GM19240 (cell line): ENCODE results near the gene ACTN1.

Source experiments
- DNase-seq: peaks from one replicate; pipeline ENCODE4 v3.0.0; 2011; ENCODE audit warnings: low spot score; ENCODE audit not compliant: insufficient read length

Gene ACTN1

DNA sequence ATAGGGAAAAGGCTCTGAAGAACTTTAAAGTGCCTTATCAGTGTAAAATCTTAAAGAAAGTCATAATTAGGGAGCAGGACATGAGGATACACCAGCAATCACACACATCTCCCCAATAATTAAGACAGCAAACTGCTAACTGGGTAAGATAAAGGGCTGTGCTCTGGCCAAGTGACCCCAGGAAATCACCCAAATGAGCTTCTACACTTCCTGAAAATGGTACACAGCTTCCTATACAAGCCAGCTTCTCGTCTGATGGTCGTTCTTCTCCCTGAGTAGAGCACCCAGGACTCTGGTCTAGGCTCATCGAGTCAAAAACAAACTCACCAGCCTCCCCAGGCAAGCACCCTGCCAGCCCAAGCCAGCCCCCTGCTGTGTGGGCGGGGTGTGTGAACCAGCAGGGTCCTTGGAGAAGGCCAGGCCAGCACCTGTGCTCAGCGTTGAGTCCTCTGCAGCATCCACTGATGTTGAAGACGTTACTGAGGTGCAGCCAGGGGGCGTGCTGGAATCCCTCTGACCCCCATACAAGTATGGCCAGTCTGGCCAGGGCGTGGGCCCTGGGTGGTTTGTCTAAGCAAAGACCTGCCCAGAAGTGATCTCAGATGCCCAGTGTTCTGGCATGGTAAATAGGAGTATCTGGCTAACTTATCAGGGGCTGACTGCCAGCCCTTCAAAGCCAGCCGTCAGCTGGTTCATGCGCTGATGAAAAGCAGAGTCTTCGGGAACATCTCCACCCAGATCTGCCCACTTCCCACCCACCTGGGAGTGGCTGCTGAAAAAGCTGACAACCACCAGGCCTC, 41.4 kb downstream of the ACTN1 start:
- DNase-seq: no peak

GRCh38 chr14:68936980-68937379, 42.1 kb downstream of the ACTN1 start:
- no peak for DNase-seq

DNA sequence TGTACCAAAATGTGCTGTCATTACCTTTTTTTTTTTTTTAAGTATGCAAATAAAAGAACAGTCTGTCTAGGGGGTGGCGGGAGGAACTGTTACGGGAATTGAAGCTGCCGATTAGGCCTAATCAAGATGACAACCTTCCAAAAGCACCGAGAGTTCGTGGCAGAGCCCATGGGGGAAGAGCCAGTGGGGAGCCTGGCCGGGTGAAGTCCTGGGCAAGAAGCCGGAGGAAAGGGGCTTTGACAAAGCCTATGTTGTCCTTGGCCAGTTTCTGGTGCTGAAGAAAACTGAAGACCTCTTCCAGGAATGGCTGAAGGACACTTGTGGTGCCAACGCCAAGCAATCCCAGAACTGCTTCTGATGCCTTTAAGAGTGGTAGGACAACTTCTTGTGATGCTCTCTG, 42.6 kb downstream of the ACTN1 start:
- no peak for DNase-seq

- no peak for DNase-seq
Measured at GRCh38 chr14:68935761-68936214, 43.3 kb downstream of the ACTN1 start.

- DNase-seq: no peak
Measured at GRCh38 chr14:68934066-68934465, 45.0 kb downstream of the ACTN1 start.

DNA sequence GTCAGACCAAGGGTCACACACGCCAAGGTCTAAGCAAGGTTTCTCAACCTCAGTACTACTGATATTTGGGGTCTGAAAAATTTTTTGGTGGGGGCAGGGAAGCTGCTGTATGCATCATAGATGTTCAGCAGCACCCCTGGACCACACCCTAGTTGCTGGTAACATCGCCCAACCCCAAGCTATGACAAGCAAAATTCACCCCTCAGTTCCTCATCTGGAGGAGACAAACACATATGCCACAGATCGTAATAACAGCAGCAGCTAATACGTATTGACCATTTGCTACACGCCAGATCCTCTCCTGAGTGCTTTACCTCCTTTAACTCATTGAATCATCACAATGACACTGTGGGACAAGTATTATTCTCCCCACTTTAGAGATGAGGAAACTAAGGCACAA, 46.4 kb downstream of the ACTN1 start:
- DNase-seq: no peak

DNA sequence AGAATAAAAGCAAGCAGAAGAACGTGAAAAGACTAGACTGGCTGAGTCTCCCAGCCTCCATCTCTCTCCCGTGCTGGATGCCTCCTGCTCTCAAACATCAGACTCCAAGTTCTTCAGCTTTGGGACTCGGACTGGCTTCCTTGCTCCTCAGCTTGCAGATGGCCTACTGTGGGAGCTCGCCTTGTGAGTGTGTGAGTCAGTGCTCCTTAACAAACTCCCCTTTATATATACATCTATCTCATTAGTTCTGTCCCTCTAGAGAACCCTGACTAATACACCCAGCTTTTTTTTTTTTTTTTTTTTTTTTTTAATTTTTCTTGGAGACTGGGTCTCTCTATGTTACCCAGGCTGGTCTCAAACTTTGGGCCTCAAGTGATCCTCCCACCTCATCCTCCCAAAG, 46.9 kb downstream of the ACTN1 start:
- DNase-seq: no peak

GRCh38 chr14:68931474-68932051, 47.5 kb downstream of the ACTN1 start:
- no peak for DNase-seq

DNA sequence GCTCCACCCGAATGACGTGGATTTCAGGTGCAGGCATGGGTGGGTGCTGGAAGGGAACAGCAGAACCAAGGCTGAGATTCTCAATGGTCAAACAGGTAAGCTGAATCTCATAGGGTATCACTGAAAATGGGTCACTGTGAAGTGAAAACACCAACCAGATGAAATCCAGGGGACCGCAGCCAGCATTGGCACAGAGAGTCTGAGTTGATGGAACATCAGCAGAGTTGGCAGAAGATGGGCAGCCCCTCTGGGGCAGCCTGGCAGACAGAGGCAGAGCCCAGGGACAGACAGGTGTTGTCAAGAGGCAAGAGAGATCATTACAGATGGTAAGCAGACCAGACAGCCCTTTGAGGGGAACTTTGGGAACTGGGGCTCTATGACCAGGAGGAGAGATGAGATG, 48.0 kb downstream of the ACTN1 start:
- DNase-seq: no peak

- DNase-seq: no peak
Measured at GRCh38 chr14:68929623-68930307, 49.3 kb downstream of the ACTN1 start.

DNA sequence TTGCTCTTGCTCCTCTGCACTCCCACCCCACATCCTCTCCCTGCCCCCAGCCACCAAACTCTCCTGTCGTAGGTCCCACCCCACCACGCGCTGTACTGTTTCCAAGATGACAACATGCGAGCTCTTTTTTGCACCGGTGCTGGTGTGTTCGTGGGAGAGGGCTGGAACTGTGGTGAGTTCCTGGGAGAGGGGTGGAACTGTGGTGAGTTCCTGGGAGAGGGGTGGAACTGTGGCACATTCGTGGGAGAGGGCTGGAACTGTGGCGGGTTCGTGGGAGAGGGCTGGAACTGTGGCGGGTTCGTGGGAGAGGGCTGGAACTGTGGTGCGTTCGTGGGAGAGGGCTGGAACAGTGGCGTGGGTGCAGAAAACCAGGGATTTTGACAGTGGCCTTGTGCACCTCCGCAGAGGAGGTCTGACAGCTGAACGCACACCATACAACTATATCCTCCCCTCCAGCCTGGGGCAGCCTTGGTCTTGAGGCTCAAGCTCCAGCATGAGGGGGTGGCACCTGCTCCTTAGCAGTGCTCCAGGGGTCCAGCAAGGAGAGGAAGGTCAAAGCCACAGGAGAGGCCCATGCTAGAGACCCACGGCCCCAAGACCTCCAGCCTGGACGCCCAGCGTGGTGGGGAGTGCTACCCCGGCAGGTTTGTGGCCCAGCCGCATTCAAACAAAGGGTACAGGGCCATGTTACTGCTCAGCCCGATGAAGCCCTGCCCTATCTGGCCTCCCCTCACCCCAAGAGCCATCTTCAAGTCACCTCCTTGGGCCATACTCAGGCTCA, 50.1 kb downstream of the ACTN1 start:
- DNase-seq: no peak

DNA sequence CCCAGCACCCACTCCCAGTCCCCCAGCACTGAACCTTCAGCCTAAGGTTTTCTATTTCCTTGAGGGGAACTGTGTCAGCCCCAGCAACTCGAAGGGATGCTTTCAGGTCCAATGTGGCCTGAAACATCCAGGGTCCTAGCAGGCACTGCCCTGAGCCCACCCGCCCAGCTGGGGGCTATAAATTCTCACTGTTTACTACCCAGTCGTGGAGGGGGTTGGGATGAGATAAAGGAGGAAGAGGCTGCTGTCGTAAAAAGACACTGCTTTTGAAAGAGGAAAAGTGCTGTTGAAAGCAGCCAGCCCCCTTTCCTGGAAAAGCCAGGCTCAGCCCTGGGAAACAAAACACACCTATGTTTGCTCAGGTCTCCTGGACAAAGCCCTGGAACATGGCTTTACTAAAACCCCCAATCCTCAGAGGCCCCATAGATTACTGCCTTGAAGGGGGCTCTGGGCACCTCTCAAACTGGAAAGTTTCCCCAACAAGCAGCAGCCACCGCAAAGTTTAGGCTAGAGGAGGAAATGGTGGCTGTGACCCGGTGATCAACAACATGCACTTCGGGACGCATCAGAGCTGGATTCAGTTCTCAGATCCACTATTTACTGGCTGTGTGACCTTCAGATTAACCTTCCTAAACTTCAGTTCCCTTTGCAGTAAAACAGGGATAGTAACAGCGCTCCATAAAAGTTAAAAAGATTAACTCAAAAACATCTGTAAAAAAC, 51.0 kb downstream of the ACTN1 start:
- DNase-seq: no peak

- DNase-seq: no peak
Measured at GRCh38 chr14:68927089-68927488, 52.0 kb downstream of the ACTN1 start.

DNA sequence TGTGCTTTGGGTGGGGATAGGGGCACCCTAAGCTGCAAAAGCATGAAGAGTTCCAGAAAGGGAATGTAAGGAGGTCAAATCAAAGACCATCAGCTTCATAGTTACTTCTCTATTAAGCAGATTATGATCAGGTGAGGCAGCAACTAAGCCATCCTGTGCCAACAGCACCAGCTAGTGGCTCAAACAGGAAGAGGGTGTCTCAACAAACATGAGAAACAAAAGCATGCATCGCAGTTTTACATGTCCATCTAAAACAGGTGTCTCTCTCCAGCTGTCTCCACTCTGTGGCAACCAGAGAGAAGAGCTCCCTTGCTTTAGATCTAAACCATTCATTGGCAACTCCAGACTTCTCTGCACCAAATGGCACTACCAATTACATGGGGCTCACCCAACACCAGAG, 52.9 kb downstream of the ACTN1 start:
- no peak for DNase-seq

DNA sequence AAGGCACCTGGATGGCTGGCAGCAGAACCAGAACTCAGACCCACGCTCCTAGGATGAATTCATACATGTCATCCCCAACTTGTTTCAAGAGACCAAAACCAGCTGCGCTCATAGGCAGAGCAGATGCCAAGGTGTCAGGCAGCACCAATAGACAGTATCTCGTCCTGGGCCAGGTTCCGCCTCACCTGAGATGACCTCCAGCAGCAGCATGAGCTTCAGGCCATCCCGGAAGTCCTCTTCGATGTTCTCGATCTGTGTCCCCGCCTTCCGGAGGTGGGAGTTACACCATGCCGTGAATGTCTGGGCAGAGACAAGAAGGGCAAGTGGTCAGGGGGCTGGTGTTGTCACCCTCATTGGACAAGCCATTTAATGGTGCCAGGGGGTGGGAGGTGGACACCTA, 53.7 kb downstream of the ACTN1 start:
- DNase-seq: no peak

- DNase-seq: no peak
Measured at GRCh38 chr14:68924186-68925158, 54.6 kb downstream of the ACTN1 start.

DNA sequence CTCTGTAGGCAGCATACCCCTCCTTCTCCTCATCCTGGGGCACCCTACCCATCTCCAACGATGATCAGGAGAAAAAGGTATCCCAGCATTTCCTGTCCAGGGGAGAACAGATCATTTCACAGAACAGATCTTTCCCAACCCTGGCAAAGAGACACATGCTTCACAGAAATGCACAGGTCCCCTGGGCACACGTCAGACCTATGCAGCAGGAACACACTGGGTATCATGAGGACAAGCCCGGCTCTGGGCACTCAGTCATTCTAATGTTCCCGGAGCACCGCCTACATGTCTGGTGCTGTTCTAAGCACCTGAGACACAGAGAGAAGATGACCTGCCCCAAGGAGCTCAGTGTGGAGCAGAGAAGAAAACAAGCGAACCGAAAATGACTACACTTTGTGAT, 56.2 kb downstream of the ACTN1 start:
- DNase-seq: no peak

DNA sequence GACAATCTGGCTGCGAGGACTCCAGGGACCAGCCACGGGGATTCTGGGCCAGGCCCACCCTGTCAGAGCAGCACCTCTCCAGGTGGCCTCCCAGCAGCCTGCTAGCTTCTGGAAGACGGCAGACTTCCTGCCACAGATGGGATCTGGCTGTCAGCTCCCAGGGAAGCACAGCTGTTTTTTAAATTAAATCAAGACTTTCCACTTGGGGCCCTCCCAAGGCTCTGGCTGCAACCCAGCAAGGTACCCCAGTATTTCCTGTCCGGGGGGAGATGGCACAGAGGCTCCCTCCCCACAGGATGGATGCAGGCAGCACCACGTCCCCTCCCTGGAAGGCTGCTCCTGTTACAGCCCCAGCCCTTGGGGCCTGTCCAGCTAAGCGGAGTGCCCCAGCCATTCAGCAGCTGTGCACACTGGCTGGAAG, 56.9 kb downstream of the ACTN1 start:
- no peak for DNase-seq

- no peak for DNase-seq
Measured at GRCh38 chr14:68921666-68922065, 57.4 kb downstream of the ACTN1 start.

- DNase-seq: no peak
Measured at GRCh38 chr14:68921049-68921448, 58.1 kb downstream of the ACTN1 start.
